ENCODE measurements around the gene EIF4E2. TPM values are rescaled to one million over a fixed set of nuclear protein-coding genes. Genes with fewer than 3 reads are reported as not detected.

EIF4E2 gene
- total and polyA plus RNA-seq, 2 of the 13 experiments (the other 11 are each of a cell fraction or from before 2014, with no cell fraction given) = 25.0 to 101 TPM

DNA sequence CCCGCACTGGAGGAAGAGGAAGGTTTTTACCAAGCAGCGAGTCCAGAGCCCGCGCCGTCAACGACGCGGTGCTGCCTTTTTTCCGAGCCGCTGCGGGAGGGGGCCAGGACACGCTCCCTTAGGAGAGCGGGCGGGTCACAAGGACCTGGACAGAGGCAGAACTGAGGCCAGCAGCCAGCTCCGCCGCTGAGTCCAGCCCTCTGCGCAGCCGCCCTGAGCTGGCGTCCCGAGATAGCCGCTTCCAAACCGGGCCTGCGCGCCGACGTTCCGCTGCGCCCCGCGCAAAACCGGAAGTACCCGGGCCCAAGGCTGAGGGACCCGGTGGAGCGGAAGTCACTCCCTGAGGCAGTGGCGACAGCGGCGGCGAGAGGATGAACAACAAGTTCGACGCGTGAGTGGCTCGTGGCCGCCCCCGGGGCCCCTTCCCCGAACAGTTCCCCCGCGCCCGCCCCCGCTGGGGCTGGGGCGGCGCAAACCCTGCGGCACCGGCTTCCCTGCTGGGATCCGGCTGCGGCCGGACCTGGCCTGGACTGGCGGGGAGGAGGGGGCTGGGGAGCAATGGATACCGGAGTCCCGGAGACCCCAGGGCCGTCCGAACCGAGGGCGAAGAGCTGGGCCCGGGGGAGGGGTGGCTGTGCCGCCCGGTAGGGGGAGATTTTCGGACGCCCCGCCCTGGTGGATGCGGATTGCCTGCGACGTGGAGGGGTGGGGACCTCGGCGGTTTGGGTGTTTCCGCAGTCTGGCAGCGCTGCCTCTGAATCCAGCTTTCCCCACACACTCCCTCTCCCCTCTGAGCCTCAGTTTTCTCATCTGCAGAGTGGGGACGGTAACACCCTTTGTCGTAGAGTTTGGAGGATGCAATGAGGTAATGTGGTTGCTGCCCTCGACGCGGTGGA, at the start of gene EIF4E2, which contains the start of gene TIGD1 (continued):
- peak; percentile 93; the same call in 1 of the 2 replicates for TF ChIP-seq ZBTB44 (CRISPR knock-in tag; IDR thresholded peaks at IDR 0.05)
- peak; percentile 95 for TF ChIP-seq ZBTB8A (CRISPR knock-in tag; IDR thresholded peaks at IDR 0.05; ENCODE audit: borderline replicate concordance, low read depth)
- TF ChIP-seq, protein P1, sequence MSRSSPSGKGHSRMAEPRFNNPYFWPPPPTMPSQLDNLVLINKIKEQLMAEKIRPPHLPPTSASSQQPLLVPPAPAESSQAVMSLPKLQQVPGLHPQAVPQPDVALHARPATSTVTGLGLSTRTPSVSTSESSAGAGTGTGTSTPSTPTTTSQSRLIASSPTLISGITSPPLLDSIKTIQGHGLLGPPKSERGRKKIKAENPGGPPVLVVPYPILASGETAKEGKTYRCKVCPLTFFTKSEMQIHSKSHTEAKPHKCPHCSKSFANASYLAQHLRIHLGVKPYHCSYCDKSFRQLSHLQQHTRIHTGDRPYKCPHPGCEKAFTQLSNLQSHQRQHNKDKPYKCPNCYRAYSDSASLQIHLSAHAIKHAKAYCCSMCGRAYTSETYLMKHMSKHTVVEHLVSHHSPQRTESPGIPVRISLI (CRISPR knock-in tag; IDR thresholded peaks at IDR 0.05; ENCODE audit: borderline replicate concordance) = peak; percentile 86
- peak; percentile 89 for TF ChIP-seq ARHGAP35 (CRISPR knock-in tag; IDR thresholded peaks at IDR 0.05; ENCODE audit: borderline replicate concordance)
- TF ChIP-seq ZBTB38 (CRISPR knock-in tag; IDR thresholded peaks at IDR 0.05) = peak; percentile 98
- TF ChIP-seq ZC3H13 (CRISPR knock-in tag; IDR thresholded peaks at IDR 0.05) = peak; percentile 97
- TF ChIP-seq, protein P2, sequence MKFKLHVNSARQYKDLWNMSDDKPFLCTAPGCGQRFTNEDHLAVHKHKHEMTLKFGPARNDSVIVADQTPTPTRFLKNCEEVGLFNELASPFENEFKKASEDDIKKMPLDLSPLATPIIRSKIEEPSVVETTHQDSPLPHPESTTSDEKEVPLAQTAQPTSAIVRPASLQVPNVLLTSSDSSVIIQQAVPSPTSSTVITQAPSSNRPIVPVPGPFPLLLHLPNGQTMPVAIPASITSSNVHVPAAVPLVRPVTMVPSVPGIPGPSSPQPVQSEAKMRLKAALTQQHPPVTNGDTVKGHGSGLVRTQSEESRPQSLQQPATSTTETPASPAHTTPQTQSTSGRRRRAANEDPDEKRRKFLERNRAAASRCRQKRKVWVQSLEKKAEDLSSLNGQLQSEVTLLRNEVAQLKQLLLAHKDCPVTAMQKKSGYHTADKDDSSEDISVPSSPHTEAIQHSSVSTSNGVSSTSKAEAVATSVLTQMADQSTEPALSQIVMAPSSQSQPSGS (CRISPR knock-in tag; IDR thresholded peaks at IDR 0.05) = peak; percentile 96
- 0 out of 2 replicates have a peak, but pooled peaks have one; percentile 7 for TF ChIP-seq NFIC (IDR thresholded peaks at IDR 0.05; ENCODE audit: low read length)
- TF ChIP-seq, protein P3, sequence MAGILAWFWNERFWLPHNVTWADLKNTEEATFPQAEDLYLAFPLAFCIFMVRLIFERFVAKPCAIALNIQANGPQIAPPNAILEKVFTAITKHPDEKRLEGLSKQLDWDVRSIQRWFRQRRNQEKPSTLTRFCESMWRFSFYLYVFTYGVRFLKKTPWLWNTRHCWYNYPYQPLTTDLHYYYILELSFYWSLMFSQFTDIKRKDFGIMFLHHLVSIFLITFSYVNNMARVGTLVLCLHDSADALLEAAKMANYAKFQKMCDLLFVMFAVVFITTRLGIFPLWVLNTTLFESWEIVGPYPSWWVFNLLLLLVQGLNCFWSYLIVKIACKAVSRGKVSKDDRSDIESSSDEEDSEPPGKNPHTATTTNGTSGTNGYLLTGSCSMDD (CRISPR knock-in tag; IDR thresholded peaks at IDR 0.05) = peak; percentile 23; the same call in 1 of the 2 replicates
- peak; percentile 98 for TF ChIP-seq HOXA5 (CRISPR knock-in tag; IDR thresholded peaks at IDR 0.05)
- TF ChIP-seq, protein P4, sequence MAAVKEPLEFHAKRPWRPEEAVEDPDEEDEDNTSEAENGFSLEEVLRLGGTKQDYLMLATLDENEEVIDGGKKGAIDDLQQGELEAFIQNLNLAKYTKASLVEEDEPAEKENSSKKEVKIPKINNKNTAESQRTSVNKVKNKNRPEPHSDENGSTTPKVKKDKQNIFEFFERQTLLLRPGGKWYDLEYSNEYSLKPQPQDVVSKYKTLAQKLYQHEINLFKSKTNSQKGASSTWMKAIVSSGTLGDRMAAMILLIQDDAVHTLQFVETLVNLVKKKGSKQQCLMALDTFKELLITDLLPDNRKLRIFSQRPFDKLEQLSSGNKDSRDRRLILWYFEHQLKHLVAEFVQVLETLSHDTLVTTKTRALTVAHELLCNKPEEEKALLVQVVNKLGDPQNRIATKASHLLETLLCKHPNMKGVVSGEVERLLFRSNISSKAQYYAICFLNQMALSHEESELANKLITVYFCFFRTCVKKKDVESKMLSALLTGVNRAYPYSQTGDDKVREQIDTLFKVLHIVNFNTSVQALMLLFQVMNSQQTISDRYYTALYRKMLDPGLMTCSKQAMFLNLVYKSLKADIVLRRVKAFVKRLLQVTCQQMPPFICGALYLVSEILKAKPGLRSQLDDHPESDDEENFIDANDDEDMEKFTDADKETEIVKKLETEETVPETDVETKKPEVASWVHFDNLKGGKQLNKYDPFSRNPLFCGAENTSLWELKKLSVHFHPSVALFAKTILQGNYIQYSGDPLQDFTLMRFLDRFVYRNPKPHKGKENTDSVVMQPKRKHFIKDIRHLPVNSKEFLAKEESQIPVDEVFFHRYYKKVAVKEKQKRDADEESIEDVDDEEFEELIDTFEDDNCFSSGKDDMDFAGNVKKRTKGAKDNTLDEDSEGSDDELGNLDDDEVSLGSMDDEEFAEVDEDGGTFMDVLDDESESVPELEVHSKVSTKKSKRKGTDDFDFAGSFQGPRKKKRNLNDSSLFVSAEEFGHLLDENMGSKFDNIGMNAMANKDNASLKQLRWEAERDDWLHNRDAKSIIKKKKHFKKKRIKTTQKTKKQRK (IDR thresholded peaks at IDR 0.05; ENCODE audit: low read length) = no peak
- TF ChIP-seq ZNF557 (CRISPR knock-in tag; IDR thresholded peaks at IDR 0.05) = peak; percentile 97
- TF ChIP-seq ATRX (CRISPR knock-in tag; IDR thresholded peaks at IDR 0.05; ENCODE audit: borderline replicate concordance) = no peak
- TF ChIP-seq ZNF329 (CRISPR knock-in tag; IDR thresholded peaks at IDR 0.05; ENCODE audit: low read depth) = peak; percentile 92; the same call in 1 of the 2 replicates
- TF ChIP-seq RORA (CRISPR knock-in tag; IDR thresholded peaks at IDR 0.05) = no peak
- TF ChIP-seq TEAD3 (CRISPR knock-in tag; optimal IDR thresholded peaks at IDR 0.05; ENCODE audit: borderline replicate concordance) = peak; percentile 85
- TF ChIP-seq MAX (IDR thresholded peaks at IDR 0.05) = peak; percentile 98
- no peak for TF ChIP-seq SP1 (IDR thresholded peaks at IDR 0.05)
- TF ChIP-seq SP1 (CRISPR knock-in tag; IDR thresholded peaks at IDR 0.05) = peak; percentile 83

All from HepG2 (cell line).